SK-N-SH treated with all-trans-retinoic acid at 6 μM for 48 hours (cell line): Measurements from ENCODE around the gene TPH2.

Source experiments
- ARNTL ChIP-seq: fragments of 450-650 bp; formaldehyde crosslinking; IDR thresholded peaks from 2 replicates; pipeline ENCODE4 v1.5.0; 2020; ENCODE audit warnings: low read depth, mild to moderate bottlenecking, moderate library complexity, borderline replicate concordance
- CSRNP3 ChIP-seq: fragments of 250-450 bp; sonication (Bioruptor Pico); IDR thresholded peaks from 2 replicates; pipeline ENCODE4 v1.5.1; 2021; ENCODE audit warnings: mild to moderate bottlenecking, moderate library complexity
- ESRRG ChIP-seq: fragments of 250-450 bp; sonication (Bioruptor Pico); IDR thresholded peaks from 2 replicates; pipeline ENCODE4 v1.6.1; 2021; ENCODE audit warnings: mild to moderate bottlenecking
- ISL1 ChIP-seq: fragments of 250-450 bp; sonication (Bioruptor Pico); IDR thresholded peaks from 2 replicates; pipeline ENCODE4 v2.1.2; 2022; ENCODE audit warnings: mild to moderate bottlenecking, moderate library complexity
- OSR1 ChIP-seq: fragments of 250-450 bp; sonication (Bioruptor Pico); IDR thresholded peaks from 2 replicates; pipeline ENCODE4 v1.8.0; 2022; ENCODE audit warnings: moderate library complexity, mild to moderate bottlenecking, inconsistent platforms
- SNAI2 ChIP-seq: fragments of 250-450 bp; sonication (Bioruptor Pico); IDR thresholded peaks from 2 replicates; pipeline ENCODE4 v1.5.0; 2020; ENCODE audit warnings: mild to moderate bottlenecking, moderate library complexity
- TOX ChIP-seq: fragments of 250-450 bp; sonication (Bioruptor Pico); IDR thresholded peaks from 2 replicates; pipeline ENCODE4 v1.8.0; 2021; ENCODE audit warnings: mild to moderate bottlenecking, moderate library complexity, borderline replicate concordance
- ZNF8 ChIP-seq: fragments of 450-650 bp; formaldehyde crosslinking; IDR thresholded peaks from 2 replicates; pipeline ENCODE4 v1.5.0; 2020; ENCODE audit warnings: mild to moderate bottlenecking, moderate library complexity
- TF ChIP-seq, protein P1 (sequence below): fragments of 250-450 bp; sonication (Bioruptor Pico); IDR thresholded peaks from 2 replicates; pipeline ENCODE4 v1.5.1; 2020; ENCODE audit warnings: low read depth, mild to moderate bottlenecking, moderate library complexity
- TF ChIP-seq, protein P2 (sequence below): fragments of 250-450 bp; sonication (Bioruptor Pico); IDR thresholded peaks from 2 replicates; pipeline ENCODE4 v1.8.0; 2020; ENCODE audit warnings: mild to moderate bottlenecking, moderate library complexity, borderline replicate concordance

DNA sequence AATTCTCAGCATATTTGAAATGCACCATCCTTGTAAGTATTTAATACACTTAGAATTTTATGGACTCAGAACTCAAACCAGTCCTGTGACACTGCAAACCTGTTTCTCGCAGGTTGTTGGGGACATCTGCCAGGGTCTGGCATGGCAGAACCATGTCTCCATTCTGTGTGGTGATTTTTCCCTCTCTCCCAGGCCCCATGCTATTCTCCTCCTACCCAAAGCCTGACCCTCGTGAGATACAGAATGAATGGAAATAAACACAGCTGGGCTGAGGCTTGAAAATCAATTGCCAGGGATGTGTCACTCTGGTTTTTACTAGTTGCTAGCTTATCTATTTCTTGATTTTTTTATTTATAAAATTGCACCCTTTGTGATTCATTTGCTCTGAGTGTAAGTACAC, 19.8 kb downstream of the TPH2 start:
- TF ChIP-seq, protein P1, sequence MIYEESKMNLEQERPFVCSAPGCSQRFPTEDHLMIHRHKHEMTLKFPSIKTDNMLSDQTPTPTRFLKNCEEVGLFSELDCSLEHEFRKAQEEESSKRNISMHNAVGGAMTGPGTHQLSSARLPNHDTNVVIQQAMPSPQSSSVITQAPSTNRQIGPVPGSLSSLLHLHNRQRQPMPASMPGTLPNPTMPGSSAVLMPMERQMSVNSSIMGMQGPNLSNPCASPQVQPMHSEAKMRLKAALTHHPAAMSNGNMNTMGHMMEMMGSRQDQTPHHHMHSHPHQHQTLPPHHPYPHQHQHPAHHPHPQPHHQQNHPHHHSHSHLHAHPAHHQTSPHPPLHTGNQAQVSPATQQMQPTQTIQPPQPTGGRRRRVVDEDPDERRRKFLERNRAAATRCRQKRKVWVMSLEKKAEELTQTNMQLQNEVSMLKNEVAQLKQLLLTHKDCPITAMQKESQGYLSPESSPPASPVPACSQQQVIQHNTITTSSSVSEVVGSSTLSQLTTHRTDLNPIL (CRISPR knock-in tag), result no peak
- TF ChIP-seq SNAI2 (CRISPR knock-in tag) (no peak), ESRRG (CRISPR knock-in tag) (no peak), CSRNP3 (CRISPR knock-in tag) (no peak), ARNTL (no peak), ISL1 (CRISPR knock-in tag) (no peak), OSR1 (CRISPR knock-in tag) (no peak), ZNF8 (no peak), TOX (CRISPR knock-in tag) (no peak)
- TF ChIP-seq, protein P2, sequence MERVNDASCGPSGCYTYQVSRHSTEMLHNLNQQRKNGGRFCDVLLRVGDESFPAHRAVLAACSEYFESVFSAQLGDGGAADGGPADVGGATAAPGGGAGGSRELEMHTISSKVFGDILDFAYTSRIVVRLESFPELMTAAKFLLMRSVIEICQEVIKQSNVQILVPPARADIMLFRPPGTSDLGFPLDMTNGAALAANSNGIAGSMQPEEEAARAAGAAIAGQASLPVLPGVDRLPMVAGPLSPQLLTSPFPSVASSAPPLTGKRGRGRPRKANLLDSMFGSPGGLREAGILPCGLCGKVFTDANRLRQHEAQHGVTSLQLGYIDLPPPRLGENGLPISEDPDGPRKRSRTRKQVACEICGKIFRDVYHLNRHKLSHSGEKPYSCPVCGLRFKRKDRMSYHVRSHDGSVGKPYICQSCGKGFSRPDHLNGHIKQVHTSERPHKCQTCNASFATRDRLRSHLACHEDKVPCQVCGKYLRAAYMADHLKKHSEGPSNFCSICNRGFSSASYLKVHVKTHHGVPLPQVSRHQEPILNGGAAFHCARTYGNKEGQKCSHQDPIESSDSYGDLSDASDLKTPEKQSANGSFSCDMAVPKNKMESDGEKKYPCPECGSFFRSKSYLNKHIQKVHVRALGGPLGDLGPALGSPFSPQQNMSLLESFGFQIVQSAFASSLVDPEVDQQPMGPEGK (CRISPR knock-in tag), result no peak
